ENCODE results near the gene DOCK11. TPM values are rescaled to one million over a fixed set of nuclear protein-coding genes. Genes with fewer than 3 reads are reported as not detected.

DOCK11 gene
- polyA plus RNA-seq, 1 of the 3 experiments (the other 2 are of a cell fraction) = 34.8 TPM

DNA sequence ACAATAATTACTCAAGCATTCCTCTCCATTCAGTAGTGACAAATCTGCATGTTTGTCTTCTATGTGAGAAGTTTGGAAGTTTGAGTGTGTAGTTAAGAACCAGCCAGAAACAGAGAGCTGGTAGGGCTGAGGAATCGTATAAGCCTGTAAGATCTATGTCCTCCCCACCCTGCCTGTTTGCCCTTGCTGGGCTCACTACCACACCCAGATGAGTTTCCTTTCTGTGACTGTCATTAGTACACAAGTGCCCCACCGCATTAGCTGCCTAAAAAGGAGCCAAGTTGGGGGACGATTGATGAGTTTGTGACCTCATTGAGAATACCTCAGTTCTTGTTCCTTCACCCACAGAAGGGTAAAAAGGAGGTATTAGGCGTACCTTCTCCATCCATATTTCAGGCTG is 28.3 kb downstream of the DOCK11 start (continued):
- TF ChIP-seq, protein P1, sequence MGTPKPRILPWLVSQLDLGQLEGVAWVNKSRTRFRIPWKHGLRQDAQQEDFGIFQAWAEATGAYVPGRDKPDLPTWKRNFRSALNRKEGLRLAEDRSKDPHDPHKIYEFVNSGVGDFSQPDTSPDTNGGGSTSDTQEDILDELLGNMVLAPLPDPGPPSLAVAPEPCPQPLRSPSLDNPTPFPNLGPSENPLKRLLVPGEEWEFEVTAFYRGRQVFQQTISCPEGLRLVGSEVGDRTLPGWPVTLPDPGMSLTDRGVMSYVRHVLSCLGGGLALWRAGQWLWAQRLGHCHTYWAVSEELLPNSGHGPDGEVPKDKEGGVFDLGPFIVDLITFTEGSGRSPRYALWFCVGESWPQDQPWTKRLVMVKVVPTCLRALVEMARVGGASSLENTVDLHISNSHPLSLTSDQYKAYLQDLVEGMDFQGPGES (IDR thresholded peaks at IDR 0.05; ENCODE audit: low read depth, low read length) = no peak
- no peak for TF ChIP-seq EZH2phosphoT487 (IDR thresholded peaks at IDR 0.05; ENCODE audit: borderline replicate concordance, low read depth)
- no peak for TF ChIP-seq RAD21 (IDR thresholded peaks at IDR 0.05; ENCODE audit: low read length)
- TF ChIP-seq FOXJ3 (CRISPR knock-in tag; IDR thresholded peaks at IDR 0.05) = no peak
- no peak for TF ChIP-seq GATA2 (CRISPR knock-in tag; IDR thresholded peaks at IDR 0.05)
- no peak for TF ChIP-seq SIN3A (IDR thresholded peaks at IDR 0.05; ENCODE audit: borderline replicate concordance, low read depth, low read length)
- TF ChIP-seq, protein P2, sequence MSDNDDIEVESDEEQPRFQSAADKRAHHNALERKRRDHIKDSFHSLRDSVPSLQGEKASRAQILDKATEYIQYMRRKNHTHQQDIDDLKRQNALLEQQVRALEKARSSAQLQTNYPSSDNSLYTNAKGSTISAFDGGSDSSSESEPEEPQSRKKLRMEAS (IDR thresholded peaks at IDR 0.05; ENCODE audit: low read depth) = no peak
- TF ChIP-seq, protein P3, sequence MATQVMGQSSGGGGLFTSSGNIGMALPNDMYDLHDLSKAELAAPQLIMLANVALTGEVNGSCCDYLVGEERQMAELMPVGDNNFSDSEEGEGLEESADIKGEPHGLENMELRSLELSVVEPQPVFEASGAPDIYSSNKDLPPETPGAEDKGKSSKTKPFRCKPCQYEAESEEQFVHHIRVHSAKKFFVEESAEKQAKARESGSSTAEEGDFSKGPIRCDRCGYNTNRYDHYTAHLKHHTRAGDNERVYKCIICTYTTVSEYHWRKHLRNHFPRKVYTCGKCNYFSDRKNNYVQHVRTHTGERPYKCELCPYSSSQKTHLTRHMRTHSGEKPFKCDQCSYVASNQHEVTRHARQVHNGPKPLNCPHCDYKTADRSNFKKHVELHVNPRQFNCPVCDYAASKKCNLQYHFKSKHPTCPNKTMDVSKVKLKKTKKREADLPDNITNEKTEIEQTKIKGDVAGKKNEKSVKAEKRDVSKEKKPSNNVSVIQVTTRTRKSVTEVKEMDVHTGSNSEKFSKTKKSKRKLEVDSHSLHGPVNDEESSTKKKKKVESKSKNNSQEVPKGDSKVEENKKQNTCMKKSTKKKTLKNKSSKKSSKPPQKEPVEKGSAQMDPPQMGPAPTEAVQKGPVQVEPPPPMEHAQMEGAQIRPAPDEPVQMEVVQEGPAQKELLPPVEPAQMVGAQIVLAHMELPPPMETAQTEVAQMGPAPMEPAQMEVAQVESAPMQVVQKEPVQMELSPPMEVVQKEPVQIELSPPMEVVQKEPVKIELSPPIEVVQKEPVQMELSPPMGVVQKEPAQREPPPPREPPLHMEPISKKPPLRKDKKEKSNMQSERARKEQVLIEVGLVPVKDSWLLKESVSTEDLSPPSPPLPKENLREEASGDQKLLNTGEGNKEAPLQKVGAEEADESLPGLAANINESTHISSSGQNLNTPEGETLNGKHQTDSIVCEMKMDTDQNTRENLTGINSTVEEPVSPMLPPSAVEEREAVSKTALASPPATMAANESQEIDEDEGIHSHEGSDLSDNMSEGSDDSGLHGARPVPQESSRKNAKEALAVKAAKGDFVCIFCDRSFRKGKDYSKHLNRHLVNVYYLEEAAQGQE (IDR thresholded peaks at IDR 0.05; ENCODE audit: low read depth, low read length) = no peak

DNA sequence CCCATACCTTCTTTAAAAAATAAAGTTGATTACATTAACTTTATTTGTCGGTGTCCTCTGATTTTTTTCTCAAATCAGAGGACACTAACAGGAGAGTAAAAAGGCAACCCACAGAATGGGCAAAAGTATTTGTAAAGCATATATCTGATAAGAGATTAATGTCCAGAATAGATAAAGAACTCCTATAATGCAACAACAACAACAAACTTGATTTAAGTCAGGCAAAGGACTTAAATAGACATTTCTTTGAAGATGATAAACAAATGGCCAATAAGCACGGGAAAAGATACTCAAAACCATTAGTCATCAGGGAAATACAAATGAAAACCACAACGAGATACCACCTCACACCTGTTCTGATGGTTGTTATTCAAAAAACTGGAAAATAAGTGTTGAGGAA is 28.7 kb downstream of the DOCK11 start:
- Histone ChIP-seq H3K9me2 (no peaks in the 10 kb centered on the region), H3K36me3 (replicated peaks in 1 of 2; ENCODE audit: control insufficient read depth in 1 of 2, insufficient read depth in 2 of 2, low read length in 1 of 2) (peaks cover 0 to 2% of the 10 kb centered on the region in 2 experiments), H3F3A (replicated peaks; ENCODE audit: insufficient read depth) (peaks cover 17% of the 10 kb centered on the region), H3K4me1 (ENCODE audit: control insufficient read depth in 1 of 2, insufficient read depth in 2 of 2, low read depth in 1 of 2, low read length in 1 of 2) (peaks cover 0 to 23% of the 10 kb centered on the region in 2 experiments; a peak in 3 of 4 replicates), H4K20me1 (ENCODE audit: insufficient read depth) (no peaks in the 10 kb centered on the region), H2AFZ (ENCODE audit: low read depth) (no peak overlapping the region), H3K9me3 (no peaks in the 10 kb centered on the region), H3K4me2 (no peak overlapping the region), H3K27me3 (ENCODE audit: insufficient read depth) (no peaks in the 10 kb centered on the region), H3K4me3 (ENCODE audit: low read depth in 2 of 2, low read length in 1 of 2) (no peak overlapping the region), H3K79me2 (ENCODE audit: insufficient read depth) (peaks cover under 1% of the 10 kb centered on the region), H3K9ac (no peak overlapping the region), H3K27ac (ENCODE audit: low read depth in 2 of 2, low read length in 1 of 2) (no peak overlapping the region)
- TF ChIP-seq CHD2 (IDR thresholded peaks at IDR 0.05; ENCODE audit: low read length, partially characterized antibody) (no peak), NRF1 (IDR thresholded peaks at IDR 0.05; ENCODE audit: low read depth, low read length) (no peak)
- TF ChIP-seq, protein P4, sequence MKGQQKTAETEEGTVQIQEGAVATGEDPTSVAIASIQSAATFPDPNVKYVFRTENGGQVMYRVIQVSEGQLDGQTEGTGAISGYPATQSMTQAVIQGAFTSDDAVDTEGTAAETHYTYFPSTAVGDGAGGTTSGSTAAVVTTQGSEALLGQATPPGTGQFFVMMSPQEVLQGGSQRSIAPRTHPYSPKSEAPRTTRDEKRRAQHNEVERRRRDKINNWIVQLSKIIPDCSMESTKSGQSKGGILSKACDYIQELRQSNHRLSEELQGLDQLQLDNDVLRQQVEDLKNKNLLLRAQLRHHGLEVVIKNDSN (IDR thresholded peaks at IDR 0.05; ENCODE audit: borderline replicate concordance, low read depth) = no peak
- WGBS (ENCODE audit: low lambda C conversion rate) = 30% methylated on average over 3 of the region's 3 CpGs
- ChIA-PET CTCF (no interaction called here), POLR2A (no interaction called here)
- DNase-seq = no peak
